HG03378 (cell line): ENCODE results near the gene EIF4G2.
A peak's percentile ranks its signal among the peaks of the same experiment; 100 is the strongest.

Source experiments
- ATAC-seq: cut with Tn5 transposase; IDR thresholded peaks from one replicate; pipeline ENCODE4 v1.9.1; 2021; ENCODE audit warnings: mild to moderate bottlenecking, moderate library complexity; ENCODE audit not compliant: unreplicated experiment

EIF4G2 gene

GRCh38 chr11:10809373-10810160 lies 841 bp upstream of the EIF4G2 start:
- no peak for ATAC-seq

- ATAC-seq: no peak
These were observed 532 bp downstream of the EIF4G2 start for GRCh38 chr11:10808235-10808552.

GRCh38 chr11:10807493-10808234 lies 1.1 kb downstream of the EIF4G2 start:
- ATAC-seq: no peak

- no peak for ATAC-seq
These were observed 2.5 kb downstream of the EIF4G2 start for GRCh38 chr11:10806206-10806605.

GRCh38 chr11:10805741-10806140 lies 3.0 kb downstream of the EIF4G2 start:
- no peak for ATAC-seq

GRCh38 chr11:10803676-10804075 lies 5.0 kb downstream of the EIF4G2 start:
- no peak for ATAC-seq

GRCh38 chr11:10800292-10800691 lies 8.4 kb downstream of the EIF4G2 start:
- ATAC-seq: no peak

- ATAC-seq: no peak
These were observed 10.3 kb downstream of the EIF4G2 start for GRCh38 chr11:10798330-10798928.

GRCh38 chr11:10797531-10797930 lies 11.2 kb downstream of the EIF4G2 start:
- no peak for ATAC-seq

- no peak for ATAC-seq
These were observed 11.7 kb downstream of the EIF4G2 start for GRCh38 chr11:10797001-10797400.

GRCh38 chr11:10796191-10796590 lies 12.5 kb downstream of the EIF4G2 start:
- ATAC-seq: no peak

- no peak for ATAC-seq
These were observed 15.1 kb downstream of the EIF4G2 start for GRCh38 chr11:10793470-10794255.

GRCh38 chr11:10792385-10793068 lies 16.2 kb downstream of the EIF4G2 start:
- peak; percentile 74 for ATAC-seq

GRCh38 chr11:10786451-10786850 lies 22.3 kb downstream of the EIF4G2 start:
- ATAC-seq: no peak

- ATAC-seq: no peak
These were observed 23.6 kb downstream of the EIF4G2 start for GRCh38 chr11:10785146-10785474.

- ATAC-seq: no peak
These were observed 24.2 kb downstream of the EIF4G2 start for GRCh38 chr11:10784232-10785145.

- no peak for ATAC-seq
These were observed 28.7 kb downstream of the EIF4G2 start for GRCh38 chr11:10780040-10780439.

- ATAC-seq: no peak
These were observed 29.6 kb downstream of the EIF4G2 start for GRCh38 chr11:10779086-10779485.

- no peak for ATAC-seq
These were observed 30.3 kb downstream of the EIF4G2 start for GRCh38 chr11:10778217-10778970.
